Cardiac muscle cell (in vitro differentiated cells and primary cell): ENCODE results near the gene AOC3. TPM values are rescaled to one million over a fixed set of nuclear protein-coding genes. Genes with fewer than 3 reads are reported as not detected.

ENCODE experiments used
- DNase-seq, 2 donors: peaks; one replicate each; pipeline versions ENCODE4 v3.0.0 to v3.0.0-alpha.2; 2010 to 2017; ENCODE audit warnings: low read depth in 1 of 2, low spot score in 1 of 2
- H3K27ac ChIP-seq: fragments of 200-600 bp; sonication (generic); 2 replicates; pipeline ENCODE4 v1.5.1; 2016
- H3K27me3 ChIP-seq: fragments of 200-600 bp; sonication (generic); 2 replicates; pipeline ENCODE4 v1.6.0; 2016; ENCODE audit warnings: control low read depth
- H3K36me3 ChIP-seq: fragments of 200-600 bp; sonication (generic); 2 replicates; pipeline ENCODE4 v1.5.1; 2016; ENCODE audit warnings: control low read depth
- H3K4me1 ChIP-seq: fragments of 200-600 bp; sonication (generic); 2 replicates; pipeline ENCODE4 v1.8.1; 2017; ENCODE audit warnings: low read depth, mild to moderate bottlenecking, mixed run types
- H3K4me3 ChIP-seq: fragments of 200-600 bp; sonication (generic); 2 replicates; pipeline ENCODE4 v1.5.1; 2016; ENCODE audit warnings: mild to moderate bottlenecking
- H3K9me3 ChIP-seq: fragments of 200-600 bp; sonication (generic); 2 replicates; pipeline ENCODE4 v1.5.1; 2017; ENCODE audit warnings: low read depth, mild to moderate bottlenecking, control low read depth
- polyA plus RNA-seq: library from polyadenylated mRNA; unstranded; fragments of >200 nt; fragmentation: Nextera tagmentation; extraction: Ambion mirVana; gene quantifications from 2 replicates; pipeline ENCODE4 v1.2.1, GENCODE V29; 2016
- total RNA-seq: library from RNA; depleted of rRNA; stranded (reverse); fragments of >200 nt; gene quantifications from 2 replicates; pipeline ENCODE4 v1.2.3, GENCODE V29; 2016
- TF ChIP-seq, protein P1 (sequence below): IDR thresholded peaks from 2 replicates; pipeline ENCODE4 v1.5.1; 2012; ENCODE audit warnings: low read depth, mild to moderate bottlenecking, low read length

The AOC3 gene
- total and polyA plus RNA-seq, 2 experiments from 2014 or later: 2.6 to 5.2 TPM

DNA sequence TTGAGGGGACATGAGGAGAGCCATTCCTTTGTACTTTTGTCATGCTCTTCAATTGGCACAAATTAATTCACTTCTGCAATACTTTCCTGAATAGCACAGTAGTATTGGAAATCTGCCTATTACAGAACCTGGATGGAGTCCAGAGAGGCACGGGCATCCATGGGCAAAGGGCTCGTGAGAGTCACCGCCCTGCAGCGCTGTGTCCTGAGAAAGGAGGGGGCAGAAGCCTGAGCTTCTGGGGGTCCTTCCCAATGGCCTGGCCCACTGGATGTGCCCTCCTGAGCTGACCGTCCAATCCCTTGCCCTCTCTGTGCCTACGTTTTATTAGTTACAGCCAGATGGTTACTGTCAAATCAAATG lies 53.1 kb downstream of the AOC3 start:
- Histone ChIP-seq H3K36me3 (no peaks in the 10 kb centered on the region), H3K9me3 (no peaks in the 10 kb centered on the region), H3K4me3 (no peak overlapping the region), H3K27ac (no peak overlapping the region), H3K27me3 (no peaks in the 10 kb centered on the region), H3K4me1 (no peaks in the 10 kb centered on the region)
- TF ChIP-seq, protein P1, sequence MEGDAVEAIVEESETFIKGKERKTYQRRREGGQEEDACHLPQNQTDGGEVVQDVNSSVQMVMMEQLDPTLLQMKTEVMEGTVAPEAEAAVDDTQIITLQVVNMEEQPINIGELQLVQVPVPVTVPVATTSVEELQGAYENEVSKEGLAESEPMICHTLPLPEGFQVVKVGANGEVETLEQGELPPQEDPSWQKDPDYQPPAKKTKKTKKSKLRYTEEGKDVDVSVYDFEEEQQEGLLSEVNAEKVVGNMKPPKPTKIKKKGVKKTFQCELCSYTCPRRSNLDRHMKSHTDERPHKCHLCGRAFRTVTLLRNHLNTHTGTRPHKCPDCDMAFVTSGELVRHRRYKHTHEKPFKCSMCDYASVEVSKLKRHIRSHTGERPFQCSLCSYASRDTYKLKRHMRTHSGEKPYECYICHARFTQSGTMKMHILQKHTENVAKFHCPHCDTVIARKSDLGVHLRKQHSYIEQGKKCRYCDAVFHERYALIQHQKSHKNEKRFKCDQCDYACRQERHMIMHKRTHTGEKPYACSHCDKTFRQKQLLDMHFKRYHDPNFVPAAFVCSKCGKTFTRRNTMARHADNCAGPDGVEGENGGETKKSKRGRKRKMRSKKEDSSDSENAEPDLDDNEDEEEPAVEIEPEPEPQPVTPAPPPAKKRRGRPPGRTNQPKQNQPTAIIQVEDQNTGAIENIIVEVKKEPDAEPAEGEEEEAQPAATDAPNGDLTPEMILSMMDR: no peak
- no peak for DNase-seq

GRCh38 chr17:42906772-42907446 lies 55.9 kb downstream of the AOC3 start:
- Histone ChIP-seq H3K27me3 (no peaks in the 10 kb centered on the region), H3K4me3 (no peak overlapping the region), H3K4me1 (no peaks in the 10 kb centered on the region), H3K9me3 (no peaks in the 10 kb centered on the region), H3K27ac (no peak overlapping the region), H3K36me3 (no peaks in the 10 kb centered on the region)
- TF ChIP-seq, protein P1: no peak
- no peak for DNase-seq

Other genes with a start within 250 kb of the AOC3 start
- 47.7 and 56.4 TPM in 2 replicates for gene RETREG3, start 241.8 kb upstream of the AOC3 start, total RNA-seq
- gene RETREG3, start 241.8 kb upstream of the AOC3 start, polyA plus RNA-seq: 46.9 and 48.0 TPM in 2 replicates
- gene TUBG1, start 241.5 kb upstream of the AOC3 start, total RNA-seq: 97.2 and 159 TPM in 2 replicates
- 162 and 177 TPM in 2 replicates for gene TUBG1, start 241.5 kb upstream of the AOC3 start, polyA plus RNA-seq
- 47.1 and 62.7 TPM in 2 replicates for gene TUBG2, start 191.9 kb upstream of the AOC3 start, total RNA-seq
- 67.4 and 83.1 TPM in 2 replicates for gene TUBG2, start 191.9 kb upstream of the AOC3 start, polyA plus RNA-seq
- 50.3 and 79.1 TPM in 2 replicates for gene PLEKHH3, start 174.2 kb upstream of the AOC3 start, total RNA-seq
- 54.7 and 95.6 TPM in 2 replicates for gene PLEKHH3, start 174.2 kb upstream of the AOC3 start, polyA plus RNA-seq
- 5.8 and 13.5 TPM in 2 replicates for gene CCR10, start 169.4 kb upstream of the AOC3 start, total RNA-seq
- gene CCR10, start 169.4 kb upstream of the AOC3 start, polyA plus RNA-seq: 16.3 and 21.1 TPM in 2 replicates
- 15.4 and 17.9 TPM in 2 replicates for gene CNTNAP1, start 168.7 kb upstream of the AOC3 start, total RNA-seq
- 3.5 and 3.9 TPM in 2 replicates for gene CNTNAP1, start 168.7 kb upstream of the AOC3 start, polyA plus RNA-seq
- gene EZH1, start 106.2 kb upstream of the AOC3 start, total RNA-seq: 19.2 and 33.8 TPM in 2 replicates
- 22.7 and 34.9 TPM in 2 replicates for gene EZH1, start 106.2 kb upstream of the AOC3 start, polyA plus RNA-seq
- 16.2 and 16.5 TPM in 2 replicates for gene RAMP2, start 90.0 kb upstream of the AOC3 start, total RNA-seq
- 20.6 and 28.0 TPM in 2 replicates for gene RAMP2, start 90.0 kb upstream of the AOC3 start, polyA plus RNA-seq
- 101 and 129 TPM in 2 replicates for gene VPS25, start 77.8 kb upstream of the AOC3 start, total RNA-seq
- 133 and 136 TPM in 2 replicates for gene VPS25, start 77.8 kb upstream of the AOC3 start, polyA plus RNA-seq
- 0.04 and 1.6 TPM in 2 replicates for gene WNK4, start 70.6 kb upstream of the AOC3 start, total RNA-seq
- 0.67 and 0.71 TPM in 2 replicates for gene WNK4, start 70.6 kb upstream of the AOC3 start, polyA plus RNA-seq
- gene COA3, start 52.5 kb upstream of the AOC3 start, total RNA-seq: 84.1 and 113 TPM in 2 replicates
- gene COA3, start 52.5 kb upstream of the AOC3 start, polyA plus RNA-seq: 228 and 275 TPM in 2 replicates
- 0.27 TPM in 1 of 2 replicates, not detected in the other for gene CNTD1, start 52.3 kb upstream of the AOC3 start, total RNA-seq
- 2.5 and 3.9 TPM in 2 replicates for gene CNTD1, start 52.3 kb upstream of the AOC3 start, polyA plus RNA-seq
- gene BECN1, start 26.9 kb upstream of the AOC3 start, total RNA-seq: 64.5 and 112 TPM in 2 replicates
- gene BECN1, start 26.9 kb upstream of the AOC3 start, polyA plus RNA-seq: 65.2 and 71.5 TPM in 2 replicates
- 59.4 and 72.3 TPM in 2 replicates for gene PSME3, start 17.8 kb upstream of the AOC3 start, total RNA-seq
- 77.0 and 104 TPM in 2 replicates for gene PSME3, start 17.8 kb upstream of the AOC3 start, polyA plus RNA-seq
- gene AOC2, start 6.6 kb upstream of the AOC3 start, total RNA-seq: 2.5 and 5.6 TPM in 2 replicates
- 2.4 and 4.8 TPM in 2 replicates for gene AOC2, start 6.6 kb upstream of the AOC3 start, polyA plus RNA-seq
- gene G6PC1, start 49.6 kb downstream of the AOC3 start, total RNA-seq: not detected in 2 replicates
- gene G6PC1, start 49.6 kb downstream of the AOC3 start, polyA plus RNA-seq: not detected in 2 replicates
- gene AARSD1, start 113.3 kb downstream of the AOC3 start, total RNA-seq: 36.1 and 37.0 TPM in 2 replicates
- gene AARSD1, start 113.3 kb downstream of the AOC3 start, polyA plus RNA-seq: 76.1 and 82.1 TPM in 2 replicates
- gene PTGES3L, start 128.9 kb downstream of the AOC3 start, total RNA-seq: 42.8 and 50.8 TPM in 2 replicates
- 72.9 and 86.1 TPM in 2 replicates for gene PTGES3L, start 128.9 kb downstream of the AOC3 start, polyA plus RNA-seq
- gene RUNDC1, start 129.4 kb downstream of the AOC3 start, total RNA-seq: 20.5 and 28.8 TPM in 2 replicates
- gene RUNDC1, start 129.4 kb downstream of the AOC3 start, polyA plus RNA-seq: 33.8 and 39.0 TPM in 2 replicates
- gene RPL27, start 147.2 kb downstream of the AOC3 start, total RNA-seq: 958 and 1,193 TPM in 2 replicates
- 906 and 971 TPM in 2 replicates for gene RPL27, start 147.2 kb downstream of the AOC3 start, polyA plus RNA-seq
- gene IFI35, start 155.6 kb downstream of the AOC3 start, total RNA-seq: 4.7 and 6.8 TPM in 2 replicates
- gene IFI35, start 155.6 kb downstream of the AOC3 start, polyA plus RNA-seq: 8.7 and 9.4 TPM in 2 replicates
- gene VAT1, start 171.2 kb downstream of the AOC3 start, total RNA-seq: 264 and 312 TPM in 2 replicates
- gene VAT1, start 171.2 kb downstream of the AOC3 start, polyA plus RNA-seq: 207 and 216 TPM in 2 replicates
- 18.5 and 18.8 TPM in 2 replicates for gene RND2, start 174.0 kb downstream of the AOC3 start, total RNA-seq
- gene RND2, start 174.0 kb downstream of the AOC3 start, polyA plus RNA-seq: 19.9 and 23.1 TPM in 2 replicates